KOPT-K1 (cell line): ENCODE results near the gene HTRA3.

Source experiments
- H3K27ac ChIP-seq: fragments of 200-600 bp; sonication (generic); 2 replicates; pipeline ENCODE4 v1.5.1; 2016; ENCODE audit warnings: antibody characterized with exemption, mild to moderate bottlenecking, low read depth, low read length; ENCODE audit not compliant: poor library complexity, severe bottlenecking
- H3K36me3 ChIP-seq: fragments of 200-600 bp; sonication (generic); 2 replicates; pipeline ENCODE4 v1.5.1; 2017; ENCODE audit warnings: antibody characterized with exemption, mild to moderate bottlenecking, low read length, moderate library complexity; ENCODE audit not compliant: insufficient read depth
- H3K9me3 ChIP-seq: fragments of 200-600 bp; sonication (generic); 2 replicates; pipeline ENCODE4 v1.5.1; 2017; ENCODE audit warnings: antibody characterized with exemption, low read length, mild to moderate bottlenecking; ENCODE audit not compliant: insufficient read depth, poor library complexity, severe bottlenecking

Gene HTRA3

DNA sequence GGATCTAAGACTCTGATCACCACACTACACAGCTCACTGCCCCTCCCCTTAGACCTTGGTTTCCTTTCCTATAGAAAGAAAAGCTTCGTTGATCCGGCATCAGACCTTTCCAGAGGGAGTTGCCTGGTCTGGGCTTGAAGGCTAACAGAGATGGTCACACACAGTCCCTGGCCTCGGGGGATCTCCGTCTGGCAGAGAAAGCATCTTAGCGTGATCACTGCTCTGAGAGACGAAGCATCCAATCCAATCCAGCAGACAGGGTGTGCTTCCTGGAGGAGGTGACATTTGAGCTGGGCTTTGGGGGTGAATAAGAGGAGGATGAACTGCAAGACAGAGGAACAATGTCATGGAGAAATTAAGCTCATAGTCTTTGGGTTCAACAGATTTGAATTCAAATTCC, 49.5 kb downstream of the HTRA3 start:
- no peaks in the 10 kb centered on the region for H3K36me3 ChIP-seq
- no peak overlapping the region for H3K27ac ChIP-seq

DNA sequence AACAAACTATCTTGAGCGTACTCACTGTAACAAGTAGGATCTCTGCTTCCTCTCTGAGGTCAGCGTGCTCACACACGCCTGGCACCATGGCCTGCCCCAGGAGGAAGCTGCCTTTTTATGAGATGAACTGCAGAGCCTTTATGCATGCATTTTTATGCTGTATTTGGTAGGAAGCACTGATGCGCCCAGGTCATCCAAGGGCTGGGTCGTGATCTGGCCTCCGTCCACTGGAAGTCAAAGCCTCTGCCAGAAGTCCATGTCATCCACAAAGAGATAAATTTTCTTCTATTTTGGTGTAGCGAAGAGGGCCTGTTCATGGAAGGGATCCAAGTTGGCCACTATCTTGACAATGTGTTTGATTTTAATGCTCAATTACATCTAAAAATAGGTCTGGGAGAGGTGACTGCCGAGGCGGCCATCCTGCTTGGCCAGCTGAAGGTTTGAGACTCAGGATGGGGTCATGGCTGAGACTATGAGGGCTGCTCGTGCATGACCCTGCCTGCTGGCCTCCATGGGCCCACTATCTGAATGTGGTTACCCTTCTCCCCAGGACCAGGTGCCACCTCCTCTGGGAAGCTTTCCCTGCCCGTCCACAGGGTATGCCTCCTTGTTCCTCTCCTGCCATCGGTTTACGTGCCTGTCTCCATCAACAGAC, 50.3 kb downstream of the HTRA3 start:
- Histone ChIP-seq H3K36me3 (no peaks in the 10 kb centered on the region), H3K9me3 (peaks cover 10% of the 10 kb centered on the region), H3K27ac (no peak overlapping the region)

More for the DNA sequence above, 49.5 kb downstream of the HTRA3 start:
- peaks cover 8% of the 10 kb centered on the region for H3K9me3 ChIP-seq

DNA sequence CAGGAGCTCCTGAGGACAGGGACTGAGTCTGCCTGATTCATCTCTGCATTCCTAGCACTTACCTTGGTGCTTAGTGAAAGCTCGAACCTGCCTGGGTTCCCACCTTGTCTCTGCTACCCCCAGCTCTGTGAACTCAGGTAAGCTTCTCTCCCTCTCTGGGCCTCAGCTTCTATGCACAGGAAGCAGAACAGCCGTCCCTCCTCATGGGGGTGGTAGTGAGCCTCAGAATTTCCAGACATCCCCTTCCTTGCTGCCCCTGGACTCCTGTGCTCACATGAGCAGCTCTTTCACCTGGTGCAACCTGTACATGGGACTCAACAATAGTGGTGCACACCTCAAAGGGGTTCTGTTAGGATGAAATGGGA, 50.8 kb downstream of the HTRA3 start:
- no peaks in the 10 kb centered on the region for H3K36me3 ChIP-seq
- peaks cover 10% of the 10 kb centered on the region for H3K9me3 ChIP-seq
- H3K27ac ChIP-seq, result no peak overlapping the region

DNA sequence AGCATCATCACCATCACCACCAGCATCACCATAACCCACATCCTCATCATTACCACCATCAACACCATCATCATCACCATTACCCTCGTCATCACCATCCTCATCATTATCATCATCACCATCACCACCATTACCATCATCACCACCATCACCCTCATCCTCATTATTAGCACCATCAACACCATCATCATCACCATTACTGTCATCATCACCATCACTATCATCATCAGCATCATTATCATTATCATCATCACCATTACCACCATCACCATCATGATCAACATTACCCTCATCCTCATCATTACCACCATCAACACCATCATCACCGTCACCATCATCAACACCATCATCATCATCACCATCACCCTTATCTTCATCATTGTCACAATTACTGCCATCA, 51.7 kb downstream of the HTRA3 start:
- no peak overlapping the region for H3K27ac ChIP-seq
- H3K9me3 ChIP-seq, result peaks cover 10% of the 10 kb centered on the region
- no peaks in the 10 kb centered on the region for H3K36me3 ChIP-seq

DNA sequence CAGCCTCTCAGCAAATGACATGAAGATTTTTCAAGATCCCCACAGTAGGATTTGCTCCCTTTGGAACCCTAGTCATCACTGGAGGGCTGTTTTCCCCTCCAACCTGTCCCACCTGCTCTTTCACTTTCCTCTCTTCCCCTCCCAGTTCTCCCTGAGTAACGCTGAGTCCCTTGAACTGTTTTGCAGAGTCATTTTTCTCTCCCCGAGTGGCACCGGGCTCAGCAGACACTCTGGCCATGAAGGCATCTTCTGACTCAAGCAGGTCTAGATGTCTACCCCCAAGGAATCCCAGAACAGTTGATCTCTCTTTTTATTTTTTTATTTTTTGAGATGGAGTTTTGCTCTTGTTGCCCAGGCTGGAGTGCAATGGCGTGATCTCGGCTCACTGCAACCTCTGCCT, 52.2 kb downstream of the HTRA3 start:
- Histone ChIP-seq H3K27ac (no peak overlapping the region), H3K36me3 (no peaks in the 10 kb centered on the region), H3K9me3 (peaks cover 10% of the 10 kb centered on the region)

DNA sequence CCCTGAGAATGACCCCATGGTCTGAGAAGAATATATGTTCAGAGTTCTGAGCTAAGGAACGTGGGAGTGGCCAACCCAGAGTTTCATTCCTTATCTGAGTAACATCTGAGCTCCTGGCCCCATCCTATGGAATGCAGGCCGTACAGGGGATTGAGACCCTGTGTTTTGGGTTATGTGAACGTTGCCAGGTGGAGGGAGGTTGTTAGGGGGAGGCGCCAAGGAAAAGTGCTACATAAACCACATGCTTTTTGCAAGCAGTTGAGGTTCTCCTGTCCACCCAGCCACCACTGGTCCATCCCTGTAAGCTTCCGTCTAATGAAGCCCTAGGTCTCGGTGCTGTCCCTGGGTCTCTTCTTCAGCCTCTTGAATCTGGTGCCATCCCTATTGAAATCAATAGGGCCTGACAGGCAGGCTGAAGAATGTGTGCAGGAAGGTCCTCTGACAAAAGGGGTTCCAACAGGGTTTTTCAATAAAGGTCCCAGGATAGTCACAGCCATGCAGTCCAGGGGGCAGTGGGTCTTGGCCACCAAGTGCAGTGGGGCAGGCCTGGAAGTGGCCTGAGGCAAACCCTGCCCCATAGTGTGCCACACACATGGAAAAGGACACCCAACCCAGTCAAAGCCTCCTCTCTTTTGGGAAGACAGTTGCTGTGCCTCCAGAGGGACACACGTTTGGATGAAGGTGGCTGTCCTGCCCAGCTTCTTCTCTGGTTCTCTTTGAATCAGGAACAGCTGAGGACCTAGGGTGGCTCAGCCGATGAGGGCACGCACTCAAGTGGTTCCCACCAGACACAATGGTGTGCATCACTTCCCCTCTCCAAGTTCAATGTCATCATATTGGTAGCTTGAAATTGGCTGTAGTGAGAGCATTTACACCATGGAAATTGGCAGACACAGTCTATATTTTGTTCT, 53.5 kb downstream of the HTRA3 start:
- Histone ChIP-seq H3K9me3 (peaks cover 10% of the 10 kb centered on the region), H3K36me3 (no peaks in the 10 kb centered on the region), H3K27ac (no peak overlapping the region)

DNA sequence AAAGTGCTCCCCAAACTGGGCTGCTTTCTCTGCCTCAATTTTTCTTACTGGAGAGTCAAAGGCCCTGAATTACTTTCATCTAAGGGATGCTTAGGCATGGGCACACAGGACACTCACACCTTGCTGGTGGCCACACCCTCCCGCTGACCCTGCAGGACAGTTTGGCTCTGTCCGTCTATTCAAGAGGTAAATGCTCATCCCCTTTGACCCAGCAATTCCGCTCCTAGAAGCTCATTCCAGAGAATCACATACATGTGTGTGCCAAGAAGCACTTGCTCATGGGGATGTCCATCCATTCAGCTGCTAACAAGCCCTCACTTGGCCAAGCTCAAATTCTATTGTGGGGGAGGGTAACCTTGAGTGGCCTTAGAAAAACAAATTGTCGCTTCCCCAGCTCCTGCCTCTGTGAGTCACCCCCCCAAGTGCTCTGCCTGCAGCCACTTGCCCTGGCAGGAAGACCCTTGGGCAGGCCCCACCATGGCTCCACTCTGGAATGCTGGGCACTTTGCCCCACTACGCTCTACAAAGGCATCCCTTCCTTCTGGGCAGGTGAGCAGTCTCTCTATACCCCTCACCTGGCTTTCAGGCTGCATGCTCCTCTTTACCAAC, 54.5 kb downstream of the HTRA3 start:
- Histone ChIP-seq H3K27ac (no peak overlapping the region), H3K36me3 (no peaks in the 10 kb centered on the region), H3K9me3 (peaks cover 10% of the 10 kb centered on the region)

DNA sequence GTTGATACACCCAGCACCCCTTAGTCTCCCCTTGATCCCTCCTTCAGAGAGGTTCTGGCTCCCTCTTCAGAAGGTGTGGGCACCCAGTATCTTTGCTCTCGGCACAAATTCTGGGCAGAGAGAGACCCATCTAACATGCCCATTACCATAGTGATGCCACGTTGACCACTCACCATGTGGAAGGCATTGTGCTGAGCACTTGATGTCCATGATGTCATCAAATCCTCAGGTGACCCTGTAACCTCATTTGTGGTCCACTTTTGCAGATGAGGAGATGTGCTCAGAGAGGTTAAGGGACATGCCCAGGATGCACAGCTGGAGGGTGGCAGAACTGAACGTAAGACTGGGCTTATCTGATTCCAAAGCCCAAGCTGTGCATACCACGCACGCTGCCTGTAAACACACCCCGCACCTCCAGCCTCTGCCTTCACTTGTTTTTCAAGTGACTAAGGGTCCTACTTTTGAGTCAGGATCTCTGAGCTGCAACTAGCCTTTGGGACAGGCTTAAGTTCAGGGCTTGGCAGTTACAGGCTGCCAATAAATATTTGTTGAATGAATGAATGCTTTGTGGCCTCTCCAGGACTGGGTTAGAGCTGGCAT, 55.2 kb downstream of the HTRA3 start:
- Histone ChIP-seq H3K27ac (no peak overlapping the region), H3K9me3 (peaks cover 10% of the 10 kb centered on the region), H3K36me3 (no peaks in the 10 kb centered on the region)

DNA sequence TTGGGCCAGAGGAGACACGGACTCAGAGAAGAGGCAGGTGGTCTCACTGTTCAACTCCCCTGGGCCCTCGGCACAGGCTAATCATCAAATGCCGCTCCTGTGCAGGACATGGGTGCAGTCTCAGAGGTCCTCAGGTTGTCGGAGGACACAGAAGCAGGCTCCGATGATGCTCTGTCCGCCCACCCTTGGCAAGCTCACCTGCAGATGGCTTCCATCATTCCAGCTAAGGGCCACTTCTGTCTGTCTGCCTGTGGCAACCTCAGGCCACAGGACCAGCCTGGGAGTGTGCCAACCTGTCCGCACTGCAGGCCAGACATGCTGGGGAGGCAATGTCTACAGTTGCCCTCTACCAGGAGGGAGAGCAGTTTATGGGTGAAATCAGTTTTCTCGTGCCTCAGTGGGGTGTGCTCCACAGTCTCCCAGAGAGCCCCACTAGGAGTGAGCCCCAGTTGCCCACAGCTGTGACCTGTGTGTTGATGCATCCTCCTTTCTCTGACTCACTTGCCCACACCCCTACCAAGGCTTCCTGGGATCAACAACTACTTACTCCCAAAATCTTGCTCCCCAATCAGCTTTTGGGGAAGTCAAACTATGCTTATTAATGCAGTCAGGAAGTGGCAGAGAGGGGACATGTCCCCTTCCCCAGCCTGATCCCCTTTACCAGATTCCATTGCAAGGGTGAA, 55.9 kb downstream of the HTRA3 start:
- Histone ChIP-seq H3K9me3 (peaks cover 10% of the 10 kb centered on the region), H3K36me3 (no peaks in the 10 kb centered on the region), H3K27ac (no peak overlapping the region)

DNA sequence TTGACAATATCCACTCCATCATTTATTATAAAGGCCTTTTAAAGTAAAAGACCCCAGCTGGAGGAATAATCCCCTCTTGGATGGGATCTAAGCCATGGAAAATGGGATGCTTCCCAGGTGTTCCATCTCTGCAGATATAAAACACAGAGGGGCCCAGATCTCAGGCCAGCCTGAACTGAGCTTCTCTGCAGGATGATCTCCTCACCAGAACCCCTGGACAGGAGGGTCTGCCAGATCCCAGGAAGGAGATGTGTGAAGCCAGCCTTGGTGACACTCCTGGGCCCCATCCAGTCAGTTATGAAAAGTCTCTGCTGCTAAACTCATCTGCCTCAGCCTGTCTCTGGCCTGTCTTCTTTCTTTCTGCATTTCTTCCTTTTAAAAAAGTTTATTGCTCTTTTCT, 56.7 kb downstream of the HTRA3 start:
- Histone ChIP-seq H3K9me3 (peaks cover 10% of the 10 kb centered on the region), H3K27ac (no peak overlapping the region), H3K36me3 (no peaks in the 10 kb centered on the region)

DNA sequence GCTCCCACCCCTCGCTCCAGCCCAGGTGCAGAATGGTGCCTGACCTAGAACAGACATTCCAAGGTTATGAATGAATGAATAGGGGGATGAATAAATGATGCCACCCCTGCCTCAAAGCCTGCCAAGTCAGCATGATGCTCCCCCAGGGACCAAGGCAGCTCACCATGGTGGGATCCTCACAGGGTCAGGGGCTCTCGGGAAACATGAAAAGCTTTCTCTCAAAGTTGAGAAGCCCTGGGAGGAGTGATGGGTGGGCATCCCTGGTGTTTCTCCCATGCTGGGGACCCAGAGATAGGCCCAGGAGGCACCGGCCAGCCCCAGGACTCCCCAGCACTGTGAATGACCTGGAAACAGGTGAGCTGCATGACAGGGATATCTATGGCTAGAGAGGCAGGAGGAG, 58.9 kb downstream of the HTRA3 start:
- no peak overlapping the region for H3K27ac ChIP-seq
- peaks cover 22% of the 10 kb centered on the region for H3K9me3 ChIP-seq
- H3K36me3 ChIP-seq, result no peaks in the 10 kb centered on the region

DNA sequence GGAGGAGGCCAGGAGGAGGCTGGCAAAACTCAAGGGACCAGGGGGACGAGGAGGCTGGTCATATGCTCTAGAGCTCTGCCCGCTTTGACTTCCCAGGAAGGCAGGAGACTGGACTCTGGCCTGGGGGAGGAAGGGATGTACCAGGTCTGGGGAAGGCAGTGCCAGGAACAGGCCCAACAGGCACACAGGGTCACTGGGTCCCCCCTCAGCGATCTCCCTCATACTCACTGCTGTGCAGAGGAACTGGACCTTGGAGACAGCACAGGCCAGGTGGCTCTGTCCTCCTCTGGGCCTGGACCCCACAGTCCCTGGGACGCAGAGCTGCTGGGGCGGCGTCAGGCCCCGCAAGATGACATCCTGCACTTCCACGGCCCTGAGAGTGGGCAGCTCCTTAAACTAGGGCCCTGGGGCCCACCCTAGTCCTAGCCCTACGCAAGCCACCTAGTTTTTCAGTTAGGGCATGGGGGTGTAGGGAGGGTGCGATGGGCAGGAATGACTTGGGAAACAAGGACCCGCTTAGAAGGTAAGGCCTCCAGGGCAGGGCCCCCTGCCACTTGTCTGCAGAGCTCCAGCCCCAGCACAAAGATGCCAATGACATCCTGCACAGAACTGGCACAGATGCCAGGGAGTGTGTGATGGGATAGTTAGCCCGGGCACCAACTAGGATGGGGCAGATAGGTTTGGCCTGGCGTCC, 59.5 kb downstream of the HTRA3 start:
- Histone ChIP-seq H3K9me3 (peaks cover 22% of the 10 kb centered on the region), H3K27ac (no peak overlapping the region), H3K36me3 (no peaks in the 10 kb centered on the region)

DNA sequence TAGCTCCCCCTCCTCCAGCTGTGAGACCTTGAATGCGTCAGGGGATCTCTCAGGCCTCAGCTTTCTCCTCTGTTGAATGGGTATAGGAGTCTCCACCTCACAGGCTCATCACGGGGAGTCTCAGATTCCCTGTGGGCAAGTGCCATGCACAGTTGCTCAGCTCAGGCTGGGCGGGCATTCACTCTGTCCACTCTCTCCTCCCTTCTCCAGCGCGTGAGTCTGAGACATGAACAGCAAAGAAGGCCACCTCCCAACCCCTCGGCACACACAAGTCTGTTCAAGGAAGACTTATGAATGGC, 60.0 kb downstream of the HTRA3 start:
- H3K27ac ChIP-seq, result no peak overlapping the region
- H3K9me3 ChIP-seq, result peaks cover 24% of the 10 kb centered on the region
- no peaks in the 10 kb centered on the region for H3K36me3 ChIP-seq

DNA sequence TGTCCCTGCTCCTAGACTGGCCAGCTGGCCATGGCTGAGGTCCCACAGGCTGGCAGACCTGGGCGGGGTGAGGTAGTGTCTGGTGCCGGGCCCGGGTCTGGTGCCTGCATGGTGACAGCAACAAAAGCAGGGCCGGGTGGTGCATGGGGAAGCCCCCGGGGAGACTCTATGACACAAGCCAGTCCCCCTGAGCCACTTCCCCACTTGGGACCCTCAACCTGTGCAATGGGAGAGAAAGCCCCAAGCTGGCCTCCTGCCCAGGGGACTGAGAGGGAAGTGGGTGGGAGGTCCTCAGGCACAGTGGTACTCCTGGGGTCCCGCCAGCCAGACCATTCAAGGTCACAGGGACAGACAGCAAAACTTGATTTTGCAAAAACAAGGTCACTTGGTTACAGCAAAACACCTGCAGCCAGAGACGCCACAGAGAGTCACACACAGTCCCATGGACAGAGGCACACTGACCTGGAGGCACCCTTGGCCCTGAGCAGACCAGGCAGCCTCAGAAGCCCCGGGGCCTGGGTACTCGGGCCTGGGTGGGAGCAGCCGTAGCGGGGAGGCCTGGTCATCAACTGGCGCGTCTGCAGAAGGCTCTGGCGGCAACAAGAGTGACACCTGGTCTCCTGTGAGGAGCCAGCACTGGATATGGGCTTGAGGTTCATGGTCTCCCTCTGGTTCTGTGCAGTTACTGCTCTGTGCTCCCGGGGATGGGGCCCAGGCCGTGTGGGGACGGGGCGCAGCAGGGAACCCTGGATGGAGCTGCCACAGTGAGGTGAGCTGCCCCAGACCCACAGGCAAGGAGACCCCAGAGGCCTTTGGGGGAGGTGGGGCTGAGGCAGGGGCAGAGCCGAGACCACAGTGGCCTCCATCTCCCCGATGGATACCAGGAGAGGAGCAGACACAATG, 60.6 kb downstream of the HTRA3 start:
- Histone ChIP-seq H3K27ac (no peak overlapping the region), H3K9me3 (peaks cover 30% of the 10 kb centered on the region), H3K36me3 (no peaks in the 10 kb centered on the region)
